WTC11 (cell line): Measurements from ENCODE around the gene KLLN. TPM values are rescaled to one million over a fixed set of nuclear protein-coding genes. Genes with fewer than 3 reads are reported as not detected.
"Not testable (repeated sequence)": the region's sequence is repeated elsewhere in the genome, so short reads cannot be mapped to it uniquely, and the experiment has no call there.

Experiments
- ATAC-seq: fragments of 200-7000 bp; cut with Tn5 transposase; 2 replicates; pipeline ENCODE4 v1.10.0; 2021; ENCODE audit warnings: mild to moderate bottlenecking, moderate library complexity
- CTCF ChIA-PET: fragments of 300-600 bp; sonication (Branson Sonifier 250); formaldehyde crosslinking; loops from one replicate; lab custom pipeline; 2021; ENCODE audit warnings: antibody characterized with exemption; lab: Charles Lee
- POLR2A ChIA-PET: fragments of 350-600 bp; sonication (Branson Sonifier 250); formaldehyde crosslinking; loops from one replicate; lab custom pipeline; 2021; ENCODE audit warnings: antibody characterized with exemption; lab: Charles Lee
- DNase-seq: peaks from one replicate; pipeline ENCODE4 v3.0.0; 2021; ENCODE audit warnings: low spot score
- H3K27ac Mint-ChIP-seq: 2 replicates; pipeline ENCODE4 v1.8.0; 2021; ENCODE audit warnings: mixed read lengths
- H3K27me3 Mint-ChIP-seq: 2 replicates; pipeline ENCODE4 v1.8.0; 2021; ENCODE audit warnings: low read depth, mild to moderate bottlenecking, moderate library complexity, mixed read lengths
- H3K36me3 Mint-ChIP-seq: 2 replicates; pipeline ENCODE4 v1.8.0; 2021; ENCODE audit warnings: mixed read lengths
- H3K4me1 Mint-ChIP-seq: 2 replicates; pipeline ENCODE4 v1.8.0; 2022; ENCODE audit warnings: mixed read lengths
- H3K4me3 Mint-ChIP-seq: 2 replicates; pipeline ENCODE4 v1.8.0; 2021; ENCODE audit warnings: mild to moderate bottlenecking, moderate library complexity, mixed read lengths
- H3K9me3 Mint-ChIP-seq: 2 replicates; pipeline ENCODE4 v1.8.0; 2021; ENCODE audit warnings: mixed read lengths
- ZBTB21 ChIP-seq: sonication (generic); formaldehyde crosslinking; IDR thresholded peaks from 2 replicates; pipeline ENCODE4 v1.8.1; 2023; ENCODE audit warnings: mild to moderate bottlenecking, missing genetic modification reagents, borderline replicate concordance
- total RNA-seq: library from RNA; stranded (reverse); gene quantifications from 3 replicates; pipeline ENCODE4 v1.2.3, GENCODE V29; 2021
- TF ChIP-seq, protein P1 (sequence below): fragments of 250-450 bp; sonication (Bioruptor Pico); IDR thresholded peaks from 2 replicates; pipeline ENCODE4 v1.9.0; 2021; ENCODE audit warnings: mild to moderate bottlenecking, borderline replicate concordance
- TF ChIP-seq, protein P2 (sequence below): sonication (generic); formaldehyde crosslinking; IDR thresholded peaks from 2 replicates; pipeline ENCODE4 v1.8.1; 2023; ENCODE audit warnings: mild to moderate bottlenecking, missing genetic modification reagents, moderate library complexity
- TF ChIP-seq, protein P3 (sequence below): sonication (generic); formaldehyde crosslinking; IDR thresholded peaks from 2 replicates; pipeline ENCODE4 v1.8.1; 2023; ENCODE audit warnings: mild to moderate bottlenecking, missing genetic modification reagents
- TF ChIP-seq, protein P4 (sequence below): fragments of 250-450 bp; sonication (Bioruptor Pico); IDR thresholded peaks from 2 replicates; pipeline ENCODE4 v1.9.0; 2021; ENCODE audit warnings: mild to moderate bottlenecking
- TF ChIP-seq, protein P5 (sequence below): sonication (generic); formaldehyde crosslinking; IDR thresholded peaks from 2 replicates; pipeline ENCODE4 v1.8.0; 2023; ENCODE audit warnings: mild to moderate bottlenecking, missing genetic modification reagents
- TF ChIP-seq, protein P6 (sequence below): sonication (generic); formaldehyde crosslinking; IDR thresholded peaks from 2 replicates; pipeline ENCODE4 v1.8.0; 2023; ENCODE audit warnings: missing genetic modification reagents
- TF ChIP-seq, protein P7 (sequence below): sonication (generic); formaldehyde crosslinking; IDR thresholded peaks from 2 replicates; pipeline ENCODE4 v1.8.0; 2022; ENCODE audit warnings: mild to moderate bottlenecking, missing genetic modification reagents
- TF ChIP-seq, protein P8 (sequence below): sonication (generic); formaldehyde crosslinking; IDR thresholded peaks from 2 replicates; pipeline ENCODE4 v1.8.1; 2023; ENCODE audit warnings: mild to moderate bottlenecking, missing genetic modification reagents, moderate library complexity

Gene KLLN
- total RNA-seq, 1 experiment from 2014 or later = 0.52 TPM

DNA sequence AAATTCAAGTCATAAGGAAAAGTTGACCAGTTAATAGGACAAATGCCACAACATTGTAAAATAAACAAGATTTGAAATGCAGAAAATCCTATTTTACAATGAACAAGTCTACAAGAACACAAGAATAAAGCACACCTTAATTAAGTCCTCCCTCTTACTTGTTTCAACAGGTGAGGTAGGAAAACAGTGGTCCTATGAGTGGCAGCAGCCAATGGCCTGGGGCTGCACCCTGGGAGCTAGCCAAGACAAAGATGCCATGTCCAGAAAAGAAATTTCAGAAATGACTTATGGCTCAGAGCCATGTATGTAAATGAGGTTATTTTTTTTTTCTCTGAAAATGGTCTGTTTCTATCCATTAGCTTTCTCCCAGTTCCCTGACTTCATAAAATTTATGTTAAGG is 14.3 kb downstream of the KLLN start (continued):
- TF ChIP-seq, protein P1, sequence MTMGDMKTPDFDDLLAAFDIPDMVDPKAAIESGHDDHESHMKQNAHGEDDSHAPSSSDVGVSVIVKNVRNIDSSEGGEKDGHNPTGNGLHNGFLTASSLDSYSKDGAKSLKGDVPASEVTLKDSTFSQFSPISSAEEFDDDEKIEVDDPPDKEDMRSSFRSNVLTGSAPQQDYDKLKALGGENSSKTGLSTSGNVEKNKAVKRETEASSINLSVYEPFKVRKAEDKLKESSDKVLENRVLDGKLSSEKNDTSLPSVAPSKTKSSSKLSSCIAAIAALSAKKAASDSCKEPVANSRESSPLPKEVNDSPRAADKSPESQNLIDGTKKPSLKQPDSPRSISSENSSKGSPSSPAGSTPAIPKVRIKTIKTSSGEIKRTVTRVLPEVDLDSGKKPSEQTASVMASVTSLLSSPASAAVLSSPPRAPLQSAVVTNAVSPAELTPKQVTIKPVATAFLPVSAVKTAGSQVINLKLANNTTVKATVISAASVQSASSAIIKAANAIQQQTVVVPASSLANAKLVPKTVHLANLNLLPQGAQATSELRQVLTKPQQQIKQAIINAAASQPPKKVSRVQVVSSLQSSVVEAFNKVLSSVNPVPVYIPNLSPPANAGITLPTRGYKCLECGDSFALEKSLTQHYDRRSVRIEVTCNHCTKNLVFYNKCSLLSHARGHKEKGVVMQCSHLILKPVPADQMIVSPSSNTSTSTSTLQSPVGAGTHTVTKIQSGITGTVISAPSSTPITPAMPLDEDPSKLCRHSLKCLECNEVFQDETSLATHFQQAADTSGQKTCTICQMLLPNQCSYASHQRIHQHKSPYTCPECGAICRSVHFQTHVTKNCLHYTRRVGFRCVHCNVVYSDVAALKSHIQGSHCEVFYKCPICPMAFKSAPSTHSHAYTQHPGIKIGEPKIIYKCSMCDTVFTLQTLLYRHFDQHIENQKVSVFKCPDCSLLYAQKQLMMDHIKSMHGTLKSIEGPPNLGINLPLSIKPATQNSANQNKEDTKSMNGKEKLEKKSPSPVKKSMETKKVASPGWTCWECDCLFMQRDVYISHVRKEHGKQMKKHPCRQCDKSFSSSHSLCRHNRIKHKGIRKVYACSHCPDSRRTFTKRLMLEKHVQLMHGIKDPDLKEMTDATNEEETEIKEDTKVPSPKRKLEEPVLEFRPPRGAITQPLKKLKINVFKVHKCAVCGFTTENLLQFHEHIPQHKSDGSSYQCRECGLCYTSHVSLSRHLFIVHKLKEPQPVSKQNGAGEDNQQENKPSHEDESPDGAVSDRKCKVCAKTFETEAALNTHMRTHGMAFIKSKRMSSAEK (CRISPR knock-in tag) = no peak
- TF ChIP-seq, protein P2, sequence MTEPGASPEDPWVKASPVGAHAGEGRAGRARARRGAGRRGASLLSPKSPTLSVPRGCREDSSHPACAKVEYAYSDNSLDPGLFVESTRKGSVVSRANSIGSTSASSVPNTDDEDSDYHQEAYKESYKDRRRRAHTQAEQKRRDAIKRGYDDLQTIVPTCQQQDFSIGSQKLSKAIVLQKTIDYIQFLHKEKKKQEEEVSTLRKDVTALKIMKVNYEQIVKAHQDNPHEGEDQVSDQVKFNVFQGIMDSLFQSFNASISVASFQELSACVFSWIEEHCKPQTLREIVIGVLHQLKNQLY (CRISPR knock-in tag) = no peak
- TF ChIP-seq, protein P3, sequence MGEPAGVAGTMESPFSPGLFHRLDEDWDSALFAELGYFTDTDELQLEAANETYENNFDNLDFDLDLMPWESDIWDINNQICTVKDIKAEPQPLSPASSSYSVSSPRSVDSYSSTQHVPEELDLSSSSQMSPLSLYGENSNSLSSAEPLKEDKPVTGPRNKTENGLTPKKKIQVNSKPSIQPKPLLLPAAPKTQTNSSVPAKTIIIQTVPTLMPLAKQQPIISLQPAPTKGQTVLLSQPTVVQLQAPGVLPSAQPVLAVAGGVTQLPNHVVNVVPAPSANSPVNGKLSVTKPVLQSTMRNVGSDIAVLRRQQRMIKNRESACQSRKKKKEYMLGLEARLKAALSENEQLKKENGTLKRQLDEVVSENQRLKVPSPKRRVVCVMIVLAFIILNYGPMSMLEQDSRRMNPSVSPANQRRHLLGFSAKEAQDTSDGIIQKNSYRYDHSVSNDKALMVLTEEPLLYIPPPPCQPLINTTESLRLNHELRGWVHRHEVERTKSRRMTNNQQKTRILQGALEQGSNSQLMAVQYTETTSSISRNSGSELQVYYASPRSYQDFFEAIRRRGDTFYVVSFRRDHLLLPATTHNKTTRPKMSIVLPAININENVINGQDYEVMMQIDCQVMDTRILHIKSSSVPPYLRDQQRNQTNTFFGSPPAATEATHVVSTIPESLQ = no peak

DNA sequence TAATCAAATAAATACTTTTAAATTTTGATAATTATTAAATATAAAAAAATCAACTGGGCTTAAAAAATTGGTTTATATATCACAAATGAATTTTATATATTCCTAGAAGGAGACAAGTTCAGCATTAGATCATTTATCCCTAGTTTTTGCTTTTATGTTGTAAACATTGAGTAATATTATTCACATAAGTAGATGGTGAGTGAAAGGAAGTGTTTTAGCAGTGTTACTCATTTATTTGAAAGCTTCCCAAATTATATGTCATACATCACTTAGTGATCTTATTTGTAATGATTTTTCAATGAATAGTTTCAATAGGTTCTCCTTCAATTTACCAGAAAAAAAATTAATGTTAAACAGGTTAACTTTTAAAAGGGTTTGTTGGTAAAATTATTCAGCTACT is 15.8 kb downstream of the KLLN start:
- TF ChIP-seq, protein P4, sequence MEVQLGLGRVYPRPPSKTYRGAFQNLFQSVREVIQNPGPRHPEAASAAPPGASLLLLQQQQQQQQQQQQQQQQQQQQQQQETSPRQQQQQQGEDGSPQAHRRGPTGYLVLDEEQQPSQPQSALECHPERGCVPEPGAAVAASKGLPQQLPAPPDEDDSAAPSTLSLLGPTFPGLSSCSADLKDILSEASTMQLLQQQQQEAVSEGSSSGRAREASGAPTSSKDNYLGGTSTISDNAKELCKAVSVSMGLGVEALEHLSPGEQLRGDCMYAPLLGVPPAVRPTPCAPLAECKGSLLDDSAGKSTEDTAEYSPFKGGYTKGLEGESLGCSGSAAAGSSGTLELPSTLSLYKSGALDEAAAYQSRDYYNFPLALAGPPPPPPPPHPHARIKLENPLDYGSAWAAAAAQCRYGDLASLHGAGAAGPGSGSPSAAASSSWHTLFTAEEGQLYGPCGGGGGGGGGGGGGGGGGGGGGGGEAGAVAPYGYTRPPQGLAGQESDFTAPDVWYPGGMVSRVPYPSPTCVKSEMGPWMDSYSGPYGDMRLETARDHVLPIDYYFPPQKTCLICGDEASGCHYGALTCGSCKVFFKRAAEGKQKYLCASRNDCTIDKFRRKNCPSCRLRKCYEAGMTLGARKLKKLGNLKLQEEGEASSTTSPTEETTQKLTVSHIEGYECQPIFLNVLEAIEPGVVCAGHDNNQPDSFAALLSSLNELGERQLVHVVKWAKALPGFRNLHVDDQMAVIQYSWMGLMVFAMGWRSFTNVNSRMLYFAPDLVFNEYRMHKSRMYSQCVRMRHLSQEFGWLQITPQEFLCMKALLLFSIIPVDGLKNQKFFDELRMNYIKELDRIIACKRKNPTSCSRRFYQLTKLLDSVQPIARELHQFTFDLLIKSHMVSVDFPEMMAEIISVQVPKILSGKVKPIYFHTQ = no peak
- TF ChIP-seq, protein P5, sequence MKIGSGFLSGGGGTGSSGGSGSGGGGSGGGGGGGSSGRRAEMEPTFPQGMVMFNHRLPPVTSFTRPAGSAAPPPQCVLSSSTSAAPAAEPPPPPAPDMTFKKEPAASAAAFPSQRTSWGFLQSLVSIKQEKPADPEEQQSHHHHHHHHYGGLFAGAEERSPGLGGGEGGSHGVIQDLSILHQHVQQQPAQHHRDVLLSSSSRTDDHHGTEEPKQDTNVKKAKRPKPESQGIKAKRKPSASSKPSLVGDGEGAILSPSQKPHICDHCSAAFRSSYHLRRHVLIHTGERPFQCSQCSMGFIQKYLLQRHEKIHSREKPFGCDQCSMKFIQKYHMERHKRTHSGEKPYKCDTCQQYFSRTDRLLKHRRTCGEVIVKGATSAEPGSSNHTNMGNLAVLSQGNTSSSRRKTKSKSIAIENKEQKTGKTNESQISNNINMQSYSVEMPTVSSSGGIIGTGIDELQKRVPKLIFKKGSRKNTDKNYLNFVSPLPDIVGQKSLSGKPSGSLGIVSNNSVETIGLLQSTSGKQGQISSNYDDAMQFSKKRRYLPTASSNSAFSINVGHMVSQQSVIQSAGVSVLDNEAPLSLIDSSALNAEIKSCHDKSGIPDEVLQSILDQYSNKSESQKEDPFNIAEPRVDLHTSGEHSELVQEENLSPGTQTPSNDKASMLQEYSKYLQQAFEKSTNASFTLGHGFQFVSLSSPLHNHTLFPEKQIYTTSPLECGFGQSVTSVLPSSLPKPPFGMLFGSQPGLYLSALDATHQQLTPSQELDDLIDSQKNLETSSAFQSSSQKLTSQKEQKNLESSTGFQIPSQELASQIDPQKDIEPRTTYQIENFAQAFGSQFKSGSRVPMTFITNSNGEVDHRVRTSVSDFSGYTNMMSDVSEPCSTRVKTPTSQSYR (CRISPR knock-in tag) = no peak
- TF ChIP-seq ZBTB21 (CRISPR knock-in tag) = no peak
- TF ChIP-seq, protein P6, sequence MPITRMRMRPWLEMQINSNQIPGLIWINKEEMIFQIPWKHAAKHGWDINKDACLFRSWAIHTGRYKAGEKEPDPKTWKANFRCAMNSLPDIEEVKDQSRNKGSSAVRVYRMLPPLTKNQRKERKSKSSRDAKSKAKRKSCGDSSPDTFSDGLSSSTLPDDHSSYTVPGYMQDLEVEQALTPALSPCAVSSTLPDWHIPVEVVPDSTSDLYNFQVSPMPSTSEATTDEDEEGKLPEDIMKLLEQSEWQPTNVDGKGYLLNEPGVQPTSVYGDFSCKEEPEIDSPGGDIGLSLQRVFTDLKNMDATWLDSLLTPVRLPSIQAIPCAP (CRISPR knock-in tag) = no peak
- TF ChIP-seq, protein P7, sequence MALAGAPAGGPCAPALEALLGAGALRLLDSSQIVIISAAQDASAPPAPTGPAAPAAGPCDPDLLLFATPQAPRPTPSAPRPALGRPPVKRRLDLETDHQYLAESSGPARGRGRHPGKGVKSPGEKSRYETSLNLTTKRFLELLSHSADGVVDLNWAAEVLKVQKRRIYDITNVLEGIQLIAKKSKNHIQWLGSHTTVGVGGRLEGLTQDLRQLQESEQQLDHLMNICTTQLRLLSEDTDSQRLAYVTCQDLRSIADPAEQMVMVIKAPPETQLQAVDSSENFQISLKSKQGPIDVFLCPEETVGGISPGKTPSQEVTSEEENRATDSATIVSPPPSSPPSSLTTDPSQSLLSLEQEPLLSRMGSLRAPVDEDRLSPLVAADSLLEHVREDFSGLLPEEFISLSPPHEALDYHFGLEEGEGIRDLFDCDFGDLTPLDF (CRISPR knock-in tag) = no peak
- TF ChIP-seq, protein P8, sequence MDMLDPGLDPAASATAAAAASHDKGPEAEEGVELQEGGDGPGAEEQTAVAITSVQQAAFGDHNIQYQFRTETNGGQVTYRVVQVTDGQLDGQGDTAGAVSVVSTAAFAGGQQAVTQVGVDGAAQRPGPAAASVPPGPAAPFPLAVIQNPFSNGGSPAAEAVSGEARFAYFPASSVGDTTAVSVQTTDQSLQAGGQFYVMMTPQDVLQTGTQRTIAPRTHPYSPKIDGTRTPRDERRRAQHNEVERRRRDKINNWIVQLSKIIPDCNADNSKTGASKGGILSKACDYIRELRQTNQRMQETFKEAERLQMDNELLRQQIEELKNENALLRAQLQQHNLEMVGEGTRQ (CRISPR knock-in tag) = no peak
- H3K4me1 Mint-ChIP-seq = peaks cover 19% of the 10 kb centered on the region
- ATAC-seq (no peak), DNase-seq (no peak)
- CTCF ChIA-PET = no interaction called here
- POLR2A ChIA-PET = no interaction called here
- H3K4me3 Mint-ChIP-seq = no peak overlapping the region
- no peaks in the 10 kb centered on the region; the same call in 1 of the 2 replicates for H3K27me3 Mint-ChIP-seq
- no peaks in the 10 kb centered on the region for H3K36me3 Mint-ChIP-seq
- H3K27ac Mint-ChIP-seq = no peak overlapping the region
- H3K9me3 Mint-ChIP-seq = 0 out of 2 replicates have a peak, but pooled peaks cover 3% of the 10 kb centered on the region

DNA sequence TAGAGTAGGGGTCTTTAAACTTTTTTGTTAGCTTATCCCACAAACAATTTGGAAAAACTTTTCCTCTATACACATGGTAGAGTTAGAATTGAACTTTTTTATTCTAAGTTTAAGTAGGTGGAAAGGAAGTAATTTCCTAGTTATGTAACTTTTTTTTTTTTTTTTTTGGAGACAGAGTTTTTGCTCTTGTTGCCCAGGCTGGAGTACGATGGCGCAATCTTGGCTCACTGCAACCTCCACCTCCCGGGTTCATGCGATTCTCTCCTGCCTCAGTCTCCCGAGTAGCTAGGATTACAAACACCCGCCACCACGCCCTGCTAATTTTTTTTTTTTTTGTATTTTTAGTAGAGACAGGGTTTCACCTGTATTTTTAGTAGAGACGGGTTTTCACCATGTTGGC is 16.6 kb downstream of the KLLN start:
- ChIA-PET CTCF (interaction anchor here (0.7 to 1.5 kb wide), 2 partner anchors 20 to 268 kb away, joined by 4 to 5 read pairs; no protein-coding TSS in a partner anchor), POLR2A (interaction anchor here (0.9 kb wide), 1 partner anchor 29 kb away, joined by 7 read pairs; the partner anchor contains the start of gene ATAD1)
- not testable (repeated sequence) for H3K36me3 Mint-ChIP-seq, DNase-seq, ATAC-seq, H3K27ac Mint-ChIP-seq, H3K4me3 Mint-ChIP-seq, H3K27me3 Mint-ChIP-seq, H3K9me3 Mint-ChIP-seq
- peaks cover 23% of the 10 kb centered on the region for H3K4me1 Mint-ChIP-seq
